Suppressor macrophage (primary cell): ENCODE data around the gene NTRK3.

ENCODE experiments used
- DNase-seq, 4 experiments: peaks; one replicate each; pipeline ENCODE4 v3.0.0-alpha.2; 2020 to 2022

The NTRK3 gene

DNA sequence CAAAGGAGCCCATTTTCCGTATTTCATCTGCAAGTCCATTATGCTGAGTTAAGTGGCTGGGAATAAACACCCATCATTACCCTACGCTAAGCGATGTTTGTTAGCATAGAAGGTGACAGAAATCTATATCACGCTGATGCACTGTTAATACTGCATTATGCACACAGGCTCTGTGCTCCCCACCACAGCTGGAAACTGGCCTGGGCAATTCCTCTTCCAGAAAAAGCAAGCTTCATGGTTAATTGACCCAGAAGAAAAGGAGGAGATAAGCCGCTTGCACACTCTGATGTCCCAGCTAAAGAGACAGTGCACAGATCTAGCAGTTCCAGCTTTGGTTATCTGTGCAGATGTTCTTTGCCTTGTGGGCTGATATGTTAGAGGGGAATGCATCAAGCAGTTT is 232.6 kb downstream of the NTRK3 start:
- no peak for DNase-seq

DNA sequence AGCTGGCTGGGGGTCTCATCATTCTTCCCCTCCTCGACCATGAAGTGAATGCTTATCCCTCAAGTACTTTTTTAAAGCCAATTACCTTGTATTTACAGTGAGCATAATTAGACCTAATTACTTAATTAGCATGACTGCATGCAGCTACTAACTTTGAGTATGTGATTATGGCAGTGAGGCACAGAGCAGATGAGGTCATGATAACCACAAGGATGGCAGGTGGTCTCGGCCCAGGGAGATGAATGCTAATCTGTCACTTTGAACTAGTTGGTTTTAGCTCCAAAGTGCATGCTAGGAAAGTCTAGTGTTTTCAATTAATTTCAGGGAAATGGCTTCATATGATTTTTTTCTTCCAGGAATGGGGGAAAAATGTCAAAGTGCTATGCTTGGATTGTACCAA is 233.8 kb downstream of the NTRK3 start:
- DNase-seq, result no peak

DNA sequence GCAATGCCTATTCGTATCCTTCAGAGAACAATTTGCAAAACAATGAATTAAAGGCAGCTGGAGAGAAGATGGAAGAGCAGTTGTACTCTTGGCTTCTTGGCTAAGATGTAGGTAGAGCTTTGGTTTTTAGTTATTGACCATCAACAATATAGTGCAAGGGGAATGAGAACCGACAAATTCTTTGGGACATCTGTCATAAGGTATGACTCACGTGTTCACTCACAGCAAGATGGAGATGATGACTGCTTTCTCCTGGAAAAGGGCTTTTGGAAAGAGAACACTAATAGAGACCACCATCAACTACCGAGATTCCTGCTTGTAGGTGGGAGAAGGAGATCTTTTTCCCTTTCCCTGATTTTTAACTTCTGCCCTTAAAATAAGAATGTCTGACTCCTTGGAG is 234.9 kb downstream of the NTRK3 start:
- no peak for DNase-seq

DNA sequence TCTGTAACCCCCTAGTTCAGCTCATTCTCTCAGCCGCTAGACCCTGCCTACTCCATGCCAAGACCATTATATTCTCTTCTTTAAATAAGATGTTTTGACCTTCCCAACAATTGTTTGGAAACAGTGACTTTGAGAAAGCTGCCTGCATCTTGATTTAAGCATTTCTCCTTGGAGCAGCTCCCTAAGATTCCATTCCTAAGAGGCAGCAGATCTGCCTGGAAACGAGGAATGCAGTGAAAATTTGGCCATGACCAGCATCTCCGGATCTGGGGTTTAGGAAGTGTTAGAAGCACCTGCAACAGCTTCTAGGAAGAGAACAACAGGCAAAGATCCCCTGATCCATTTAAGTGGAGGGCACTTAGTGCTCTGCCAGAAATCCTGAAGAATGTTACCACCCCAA is 235.7 kb downstream of the NTRK3 start:
- no peak for DNase-seq

DNA sequence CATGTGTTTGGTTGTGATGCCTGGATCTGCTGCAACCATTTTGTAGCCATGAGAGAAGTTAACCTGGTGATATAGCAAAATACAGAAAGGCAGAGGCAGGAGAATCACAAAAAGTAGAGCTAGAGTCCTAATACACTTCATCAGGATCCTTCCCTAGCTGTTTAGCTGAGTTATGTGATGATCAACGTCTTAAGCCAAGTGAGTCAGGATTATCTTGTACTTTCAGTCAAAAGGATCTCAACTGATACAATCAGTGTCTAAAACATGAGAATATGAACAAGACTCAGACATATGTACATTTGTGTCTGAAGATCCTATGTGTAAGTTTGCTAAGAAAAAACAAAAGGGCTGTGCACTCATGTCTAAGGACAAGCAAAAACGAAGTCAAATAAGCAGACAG is 236.9 kb downstream of the NTRK3 start:
- DNase-seq, result no peak

DNA sequence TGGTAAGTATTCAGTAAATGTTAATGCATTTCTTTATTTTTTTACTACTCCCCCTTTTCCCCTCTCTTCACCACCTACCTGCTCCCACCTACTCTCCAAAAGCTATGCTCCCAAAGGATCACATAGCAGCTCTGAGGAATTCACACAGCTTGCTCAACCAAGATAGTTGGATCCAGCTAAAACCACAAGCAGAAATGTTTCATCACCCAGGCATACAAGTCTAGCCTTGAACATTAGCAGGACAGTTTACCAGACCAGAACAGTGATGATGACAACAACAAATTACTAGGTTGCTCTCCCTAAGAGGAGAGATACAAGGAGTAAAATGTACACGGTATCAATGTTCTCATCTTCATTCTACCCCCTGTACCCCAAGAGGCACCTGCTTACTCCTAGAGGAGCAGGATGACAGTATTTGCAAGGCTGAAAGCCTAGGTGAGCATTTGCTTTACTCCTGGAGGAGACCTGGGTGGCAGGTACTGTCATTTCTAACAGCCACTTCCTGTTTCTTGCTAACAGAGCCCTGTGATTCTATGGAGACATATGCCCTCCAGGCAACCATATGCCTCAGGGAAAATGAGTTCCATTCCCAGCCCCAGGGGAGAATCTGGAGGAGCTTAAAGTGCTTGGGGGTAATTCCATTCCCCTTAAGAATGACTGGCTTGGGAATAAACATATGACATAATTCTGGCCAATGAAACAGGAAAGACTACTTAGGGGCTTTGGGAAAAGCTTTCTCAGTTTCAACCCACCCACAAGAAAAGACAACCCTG is 237.5 kb downstream of the NTRK3 start:
- no peak for DNase-seq

DNA sequence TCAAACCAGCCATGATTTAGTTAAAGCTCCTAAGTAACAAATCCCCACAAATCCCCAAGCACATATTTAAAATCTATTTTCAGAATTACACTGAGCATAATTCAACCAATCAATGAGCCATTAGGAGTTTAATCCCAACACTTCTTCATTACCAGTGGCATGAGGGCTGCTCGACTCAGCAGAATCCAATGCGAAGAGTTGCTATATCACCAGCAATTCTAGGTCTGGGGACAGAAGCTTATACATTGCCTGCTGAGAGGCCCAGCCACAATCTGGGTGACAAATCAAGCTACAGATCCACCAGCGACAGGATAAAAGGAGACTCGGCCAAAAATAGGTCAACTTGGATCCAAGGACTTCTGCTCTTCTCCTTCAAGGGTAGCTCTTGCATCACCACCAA is 238.8 kb downstream of the NTRK3 start:
- DNase-seq, result no peak

DNA sequence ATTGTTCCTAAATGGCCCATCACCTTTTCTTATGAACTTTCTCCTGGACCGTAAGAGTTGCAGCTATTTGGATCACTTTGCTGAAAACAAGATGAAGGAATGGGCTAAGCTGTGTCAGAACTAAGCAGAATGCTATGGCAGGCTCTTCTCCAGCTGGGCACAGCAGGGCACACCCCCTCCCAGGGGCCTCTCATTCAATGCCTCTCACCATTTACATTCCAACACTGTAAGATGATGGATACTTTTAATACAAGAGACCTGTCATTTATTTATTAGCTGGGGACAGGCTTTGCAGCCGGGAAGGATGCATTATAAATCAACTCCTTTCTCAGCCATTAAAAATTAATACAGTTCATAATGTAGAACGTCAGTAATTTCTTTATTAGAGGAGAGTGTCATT is 240.1 kb downstream of the NTRK3 start:
- no peak for DNase-seq

DNA sequence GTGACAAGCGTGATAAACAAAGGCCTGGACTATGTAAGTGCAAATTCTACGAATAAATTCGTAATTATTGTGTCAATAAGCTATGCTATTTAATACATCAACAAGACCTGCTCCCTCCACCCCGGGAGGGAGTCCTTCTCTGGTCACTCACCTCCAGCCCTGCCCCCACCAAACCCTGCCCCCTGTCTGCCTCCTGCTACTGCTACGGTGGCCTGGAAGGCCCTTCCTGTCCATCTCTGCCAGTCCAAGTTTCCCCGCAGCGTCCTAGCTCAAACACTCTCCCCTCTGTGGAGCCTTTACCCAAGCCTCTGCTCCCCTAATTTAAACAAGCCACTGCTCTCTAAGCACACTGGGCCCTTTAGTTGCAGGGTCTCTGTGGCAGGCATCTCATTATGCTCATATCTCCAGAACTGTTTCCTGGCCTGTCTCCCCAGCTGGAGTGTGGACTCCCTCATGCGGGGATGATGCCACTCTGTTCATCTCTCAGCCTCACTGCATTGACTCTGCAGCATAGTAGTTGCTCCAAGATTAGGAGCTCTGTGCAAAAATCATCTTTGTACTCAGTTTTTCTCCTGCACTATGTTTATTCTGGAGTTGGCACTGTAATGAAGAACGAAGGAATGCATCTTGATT is 241.2 kb downstream of the NTRK3 start:
- DNase-seq, result no peak

DNA sequence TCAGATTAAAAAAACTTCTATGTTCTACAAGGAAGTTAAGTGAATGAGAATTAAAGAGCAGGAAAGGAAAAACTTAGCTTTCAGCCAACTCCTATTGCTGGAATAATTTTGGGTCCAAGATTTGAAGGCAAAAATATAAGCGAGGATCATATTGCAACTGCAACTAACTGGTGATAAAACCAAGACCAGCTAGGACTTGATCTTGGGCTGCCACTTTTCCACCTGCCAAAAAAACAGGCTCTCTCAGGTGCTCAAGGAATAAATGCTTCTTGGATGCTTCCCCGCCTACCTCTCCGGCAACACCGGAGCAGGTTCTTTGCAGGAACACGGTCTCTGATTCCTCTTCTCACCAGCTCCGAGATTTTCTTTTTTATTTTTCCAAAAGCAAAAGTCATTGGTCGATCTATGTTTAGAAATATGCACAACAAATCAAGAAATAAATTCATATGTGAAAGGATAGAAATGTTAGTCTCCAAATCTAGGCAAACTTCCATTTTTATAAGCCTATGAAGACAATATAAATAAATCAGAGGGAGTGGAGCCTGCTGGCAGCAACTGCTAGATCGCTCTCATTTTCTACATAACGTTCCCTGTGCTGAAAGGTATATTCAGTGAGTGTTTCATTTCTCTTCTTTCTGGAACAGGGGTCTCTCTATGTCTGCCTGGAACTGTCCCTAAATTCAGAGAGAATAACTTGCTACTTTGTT is 241.9 kb downstream of the NTRK3 start:
- DNase-seq, result no peak

DNA sequence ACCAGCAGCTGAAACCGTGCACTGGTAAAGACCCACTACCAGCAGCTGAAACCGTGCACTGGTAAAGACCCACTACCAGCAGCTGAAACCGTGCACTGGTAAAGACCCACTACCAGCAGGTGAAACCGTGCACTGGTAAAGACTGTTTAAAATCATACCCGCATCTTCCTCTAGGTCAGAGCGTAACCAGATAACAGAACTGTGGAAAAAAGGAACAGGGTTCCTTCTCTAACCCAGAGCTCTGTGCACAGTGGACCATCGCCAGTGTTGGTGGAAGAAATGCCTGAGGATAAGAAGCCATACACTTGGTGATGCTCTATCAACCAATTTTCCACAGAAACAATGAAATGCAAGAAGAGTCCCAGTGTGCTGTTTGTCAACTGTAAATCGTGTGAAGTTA is 243.4 kb downstream of the NTRK3 start:
- DNase-seq, result no peak

DNA sequence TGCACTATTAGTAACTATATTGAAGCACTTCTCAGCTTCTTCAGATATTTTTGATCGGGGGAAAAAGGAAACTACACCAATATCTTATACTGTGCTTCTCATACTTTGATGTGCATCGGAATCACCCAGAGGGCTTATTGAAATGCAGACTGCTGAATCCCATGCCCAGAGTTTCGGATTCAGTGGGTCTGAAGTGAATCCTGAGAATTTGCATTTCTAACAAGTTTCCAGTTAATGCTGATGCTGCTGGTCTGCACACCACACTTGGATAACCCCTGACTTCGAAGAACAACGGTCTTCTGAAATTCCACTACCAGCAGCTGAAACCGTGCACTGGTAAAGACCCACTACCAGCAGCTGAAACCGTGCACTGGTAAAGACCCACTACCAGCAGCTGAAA is 243.9 kb downstream of the NTRK3 start:
- no peak for DNase-seq

DNA sequence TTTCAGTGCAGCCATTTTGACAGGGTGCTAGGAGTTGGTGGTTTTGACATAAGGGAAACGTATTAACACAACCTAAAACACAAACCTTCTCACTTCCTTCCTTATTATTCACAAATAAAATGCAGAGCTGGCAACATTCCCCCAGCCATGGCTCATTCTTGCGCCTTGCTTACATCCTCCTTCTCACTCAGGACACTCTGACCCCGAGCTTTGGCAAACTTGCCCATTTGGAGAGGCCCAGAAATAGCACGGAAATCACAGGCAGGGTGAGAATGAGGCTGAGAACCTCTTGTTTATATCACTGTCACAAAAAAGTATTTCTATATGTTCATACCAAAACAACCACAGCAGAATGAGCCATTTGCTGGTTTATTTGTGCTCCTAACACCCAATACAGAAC is 244.3 kb downstream of the NTRK3 start:
- DNase-seq, result peak; percentile 19 to 31 (median 22)

DNA sequence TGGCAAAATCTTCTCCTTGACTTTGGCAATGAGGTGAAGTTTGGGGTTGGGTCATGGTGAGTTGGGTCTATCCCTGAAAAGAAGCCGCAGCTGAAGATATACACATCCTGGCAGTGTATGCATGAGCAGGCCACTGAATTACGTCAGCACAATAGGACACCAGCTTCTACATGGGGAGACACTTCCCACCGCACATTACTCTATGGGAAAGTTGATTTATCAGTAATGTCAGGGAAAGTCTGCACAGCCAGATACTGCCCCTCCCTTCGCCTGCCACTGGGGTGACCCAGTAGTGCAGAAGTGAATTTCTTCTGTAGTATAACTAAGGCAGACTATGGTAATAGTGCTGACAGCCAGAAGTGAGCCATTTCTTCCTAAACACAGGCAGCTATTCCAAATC is 245.0 kb downstream of the NTRK3 start:
- DNase-seq, result no peak

DNA sequence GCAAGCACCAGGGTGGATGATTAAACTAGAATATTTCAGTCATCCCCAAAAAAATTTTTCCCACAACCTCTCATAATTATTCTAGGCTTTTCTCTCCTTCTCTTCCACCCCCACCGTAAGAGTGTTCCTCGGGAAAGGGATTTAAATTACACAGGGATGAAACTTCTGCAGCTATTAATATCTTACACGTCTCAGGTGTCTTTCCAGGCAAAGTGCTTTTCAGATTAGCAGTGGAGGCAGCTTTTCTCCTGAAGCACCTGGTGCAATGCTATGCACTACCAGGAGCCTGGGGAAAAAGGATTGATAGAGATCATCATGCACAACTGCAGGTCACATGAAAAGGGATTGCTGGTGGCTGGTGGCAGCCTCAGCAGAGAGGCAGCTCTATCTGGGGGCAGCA is 250.4 kb downstream of the NTRK3 start:
- DNase-seq, result no peak

DNA sequence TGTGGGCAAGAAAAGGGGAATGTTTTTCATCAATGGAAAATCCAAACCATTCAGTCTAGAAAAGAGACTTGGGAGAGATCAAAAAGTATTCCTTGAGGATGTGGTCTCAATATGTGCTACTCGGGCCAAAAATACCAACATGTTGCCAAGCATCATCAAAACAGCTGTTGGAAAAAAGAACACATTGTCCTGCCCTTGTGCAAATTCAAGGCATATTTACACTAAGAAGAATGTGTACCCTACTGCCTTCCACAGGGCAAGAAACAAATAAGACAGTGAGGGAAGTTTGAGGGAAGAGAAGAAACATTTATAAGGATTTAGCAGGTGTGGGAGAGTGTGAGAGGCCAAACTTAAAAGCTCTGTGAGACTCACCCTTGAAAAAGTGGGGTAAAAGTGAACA is 252.1 kb downstream of the NTRK3 start:
- DNase-seq, result no peak

DNA sequence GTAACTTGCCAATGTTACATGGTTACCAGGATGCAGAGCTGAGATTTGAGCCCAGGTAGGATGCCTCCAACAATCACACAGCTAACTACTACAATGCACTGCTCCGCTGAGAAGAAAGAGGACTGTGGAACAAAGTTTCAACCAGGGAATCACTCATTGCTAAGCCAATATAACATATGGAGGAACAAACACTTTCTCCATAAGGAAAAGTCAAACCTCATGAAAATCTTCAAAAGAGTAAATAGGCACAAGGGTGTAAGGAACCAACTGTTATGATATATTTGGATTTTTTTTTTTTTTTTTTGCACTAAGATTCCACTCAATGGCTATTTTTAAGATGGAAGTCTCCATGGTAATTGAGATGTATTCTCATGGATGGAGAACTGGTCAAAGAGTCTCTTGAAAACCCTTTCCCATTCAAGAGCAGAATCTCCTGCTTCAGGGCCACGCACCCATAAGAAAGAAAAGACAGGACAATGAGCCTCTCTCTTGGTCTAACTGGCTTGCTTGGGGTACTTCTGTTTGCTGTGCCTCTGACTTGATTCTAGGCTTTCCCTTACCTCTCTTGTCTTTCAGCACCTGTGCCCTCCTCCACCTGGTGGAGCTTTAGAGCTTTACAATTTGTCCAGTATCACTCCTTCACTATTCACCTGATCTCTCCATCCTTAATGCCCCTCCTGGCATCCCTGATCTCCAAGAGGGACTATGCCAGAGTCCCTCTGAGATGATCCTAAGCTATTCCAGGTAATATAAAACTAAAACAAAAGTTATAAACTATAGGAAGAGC is 252.8 kb downstream of the NTRK3 start:
- DNase-seq, result no peak

DNA sequence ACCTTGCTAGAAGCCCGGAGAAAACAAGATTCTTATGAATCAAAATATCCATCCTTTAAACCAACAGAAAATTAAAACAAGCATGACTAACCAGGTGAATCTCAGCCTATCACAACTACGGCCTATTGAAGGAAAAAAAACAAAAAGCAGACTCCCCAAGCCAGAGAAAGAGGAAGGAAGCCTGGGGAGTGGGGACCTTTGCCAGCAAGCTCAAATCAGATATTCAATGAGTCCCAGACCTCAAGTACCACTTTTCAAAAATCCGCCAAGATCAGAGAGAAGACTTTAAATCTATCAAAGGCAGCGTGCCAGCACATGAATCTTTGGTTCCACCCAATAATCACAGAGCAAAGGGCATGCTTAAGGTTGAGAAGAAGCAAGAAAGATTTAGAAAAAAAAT is 253.8 kb downstream of the NTRK3 start:
- no peak for DNase-seq

DNA sequence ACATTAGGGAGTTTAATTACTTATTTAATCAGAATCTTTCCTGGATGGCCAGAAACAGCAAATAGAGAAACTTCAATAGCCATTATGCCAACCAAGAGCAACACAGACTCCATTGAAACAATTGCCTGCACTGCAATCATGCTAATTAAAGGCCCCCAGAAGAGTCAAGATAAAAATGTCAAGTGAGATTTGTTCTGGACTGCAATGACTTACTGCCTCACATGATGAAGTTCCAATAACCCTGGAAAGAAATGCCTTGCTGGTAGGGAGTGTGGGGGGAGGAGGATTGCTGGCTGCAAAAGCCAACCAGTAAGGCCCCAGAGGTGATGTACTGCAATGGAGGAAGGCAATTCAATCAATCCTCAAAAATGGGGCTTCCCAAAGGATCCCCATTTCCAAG is 257.9 kb downstream of the NTRK3 start:
- DNase-seq, result no peak

DNA sequence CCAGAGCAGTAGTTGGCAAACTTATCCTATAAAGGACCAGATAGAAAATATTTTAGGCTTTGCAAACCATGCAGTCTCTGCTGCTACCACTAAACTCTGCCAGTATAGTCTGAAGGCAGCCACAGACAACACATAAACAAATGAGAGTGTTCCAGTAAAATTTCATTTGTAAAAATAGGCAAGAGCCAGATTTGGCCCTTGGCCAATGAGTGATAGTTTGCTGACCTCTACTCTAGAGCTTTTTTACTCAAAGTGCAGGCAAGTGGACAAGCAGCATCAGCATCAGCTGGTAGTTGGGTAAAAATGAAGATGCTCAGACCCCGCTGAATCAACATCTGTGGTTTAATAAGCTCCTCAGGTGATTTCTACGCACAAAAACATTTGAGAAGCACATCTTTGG is 269.8 kb downstream of the NTRK3 start:
- DNase-seq, result no peak

DNA sequence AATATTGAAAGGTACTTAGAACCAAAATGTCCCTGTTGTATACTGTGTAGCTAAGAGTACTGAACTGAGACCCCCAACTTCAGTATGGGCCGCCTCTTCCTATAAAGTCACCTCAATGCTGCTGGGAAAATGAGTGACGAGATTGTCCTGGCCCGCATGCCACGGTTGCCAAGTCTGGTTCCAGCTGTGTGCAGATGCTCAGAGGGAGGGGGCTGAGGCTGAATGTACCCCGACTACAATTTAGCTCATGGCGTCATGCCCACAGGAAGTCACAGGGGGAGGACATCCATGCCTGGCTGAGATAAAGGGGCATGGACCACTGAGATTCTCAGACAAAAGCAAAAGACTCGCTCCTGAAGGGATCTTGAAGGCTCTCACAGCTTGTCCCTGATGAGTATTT is 271.1 kb downstream of the NTRK3 start:
- DNase-seq, result no peak

DNA sequence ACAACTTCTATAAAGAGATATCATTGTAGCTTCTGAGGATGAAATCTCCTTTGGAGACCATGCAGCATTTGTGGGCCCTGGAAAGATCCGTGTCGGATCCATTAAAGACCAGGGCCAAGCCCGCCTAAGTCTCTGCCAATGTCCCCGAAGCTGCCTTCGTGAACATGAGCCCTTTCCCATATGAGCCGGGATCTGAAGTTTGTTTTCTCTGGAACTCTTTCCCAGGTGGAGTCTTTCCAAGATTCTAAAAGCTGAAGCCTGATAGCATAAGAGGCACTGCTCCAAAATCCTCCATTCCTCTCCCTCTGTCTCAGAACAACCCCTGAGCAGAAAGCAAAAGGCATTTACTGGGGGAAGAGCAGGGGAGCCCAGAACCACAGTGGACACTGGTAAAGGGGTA is 274.6 kb downstream of the NTRK3 start:
- no peak for DNase-seq

DNA sequence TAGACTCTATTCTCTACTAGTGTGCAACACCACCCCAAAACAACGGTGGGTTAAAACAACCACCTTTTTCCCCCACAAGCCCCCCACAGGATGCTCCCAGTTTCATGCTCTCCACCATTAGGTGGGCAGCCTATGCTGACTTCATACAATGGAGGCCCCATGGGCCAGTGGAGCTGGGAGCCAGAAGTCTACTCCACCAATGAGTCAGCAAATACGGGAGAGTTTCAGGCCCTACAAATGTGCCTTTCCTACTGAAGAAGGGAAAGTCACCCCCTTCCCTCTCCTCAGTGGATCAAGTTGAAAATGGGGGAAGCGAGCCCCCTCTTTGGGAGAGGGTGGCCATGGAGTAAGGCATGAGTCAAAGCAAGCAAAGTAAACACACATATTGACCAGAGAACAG is 278.6 kb downstream of the NTRK3 start:
- no peak for DNase-seq
